C4-2B (cell line): Measurements from ENCODE around the gene PCLO.

Source experiments
- H3K27ac ChIP-seq: fragments of 450-650 bp; 2 replicates; pipeline ENCODE4 v1.5.1; 2017
- ZFX ChIP-seq: fragments of 450-650 bp; IDR thresholded peaks from 2 replicates; pipeline ENCODE4 v1.6.1; 2017
- TF ChIP-seq, protein P1 (sequence below): fragments of 450-650 bp; conservative IDR thresholded peaks from 2 replicates; pipeline ENCODE4 v1.5.1; 2017; ENCODE audit warnings: mild to moderate bottlenecking

PCLO gene

DNA sequence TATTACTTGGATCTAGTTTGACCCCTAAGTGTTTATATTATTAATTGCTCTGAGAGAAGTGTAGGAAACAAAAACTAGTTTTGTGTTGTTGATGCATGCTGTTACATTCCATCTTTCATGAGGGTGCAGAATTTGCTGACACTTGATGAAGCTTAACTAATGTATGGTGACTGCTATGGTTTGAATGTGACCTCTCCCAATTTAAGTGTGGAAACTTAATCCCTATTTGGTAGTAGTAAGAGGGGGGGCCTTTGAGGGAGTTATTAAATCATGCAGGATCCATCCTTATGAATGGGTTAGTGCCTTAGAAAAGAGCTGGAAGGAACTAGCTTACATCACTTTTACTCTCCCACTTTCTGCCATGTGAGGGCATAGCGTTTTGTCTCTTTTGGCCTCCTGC, 142.5 kb downstream of the PCLO start:
- no peak for TF ChIP-seq ZFX
- TF ChIP-seq, protein P1, sequence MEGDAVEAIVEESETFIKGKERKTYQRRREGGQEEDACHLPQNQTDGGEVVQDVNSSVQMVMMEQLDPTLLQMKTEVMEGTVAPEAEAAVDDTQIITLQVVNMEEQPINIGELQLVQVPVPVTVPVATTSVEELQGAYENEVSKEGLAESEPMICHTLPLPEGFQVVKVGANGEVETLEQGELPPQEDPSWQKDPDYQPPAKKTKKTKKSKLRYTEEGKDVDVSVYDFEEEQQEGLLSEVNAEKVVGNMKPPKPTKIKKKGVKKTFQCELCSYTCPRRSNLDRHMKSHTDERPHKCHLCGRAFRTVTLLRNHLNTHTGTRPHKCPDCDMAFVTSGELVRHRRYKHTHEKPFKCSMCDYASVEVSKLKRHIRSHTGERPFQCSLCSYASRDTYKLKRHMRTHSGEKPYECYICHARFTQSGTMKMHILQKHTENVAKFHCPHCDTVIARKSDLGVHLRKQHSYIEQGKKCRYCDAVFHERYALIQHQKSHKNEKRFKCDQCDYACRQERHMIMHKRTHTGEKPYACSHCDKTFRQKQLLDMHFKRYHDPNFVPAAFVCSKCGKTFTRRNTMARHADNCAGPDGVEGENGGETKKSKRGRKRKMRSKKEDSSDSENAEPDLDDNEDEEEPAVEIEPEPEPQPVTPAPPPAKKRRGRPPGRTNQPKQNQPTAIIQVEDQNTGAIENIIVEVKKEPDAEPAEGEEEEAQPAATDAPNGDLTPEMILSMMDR, result no peak
- no peak overlapping the region for H3K27ac ChIP-seq

DNA sequence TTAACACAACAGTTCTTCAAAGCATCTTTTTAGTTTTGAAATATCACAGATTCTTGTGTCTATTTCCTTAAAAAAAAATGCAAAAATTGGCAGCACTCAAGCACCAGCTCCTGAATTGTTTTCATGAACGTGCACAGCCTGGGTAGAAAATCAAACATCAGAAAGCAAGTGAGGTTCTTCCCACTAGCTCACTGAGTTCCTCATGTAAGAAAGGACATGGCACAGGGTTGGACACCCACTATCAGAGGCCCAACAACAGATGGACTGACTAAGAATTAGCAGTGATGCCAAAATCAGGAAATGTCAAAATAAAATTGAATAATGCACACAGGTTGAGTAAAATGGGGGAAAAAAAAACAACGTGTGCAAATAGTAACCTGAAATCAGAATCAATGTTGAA, 146.8 kb downstream of the PCLO start:
- H3K27ac ChIP-seq, result no peak overlapping the region
- TF ChIP-seq ZFX, result no peak
- TF ChIP-seq, protein P1, result no peak

DNA sequence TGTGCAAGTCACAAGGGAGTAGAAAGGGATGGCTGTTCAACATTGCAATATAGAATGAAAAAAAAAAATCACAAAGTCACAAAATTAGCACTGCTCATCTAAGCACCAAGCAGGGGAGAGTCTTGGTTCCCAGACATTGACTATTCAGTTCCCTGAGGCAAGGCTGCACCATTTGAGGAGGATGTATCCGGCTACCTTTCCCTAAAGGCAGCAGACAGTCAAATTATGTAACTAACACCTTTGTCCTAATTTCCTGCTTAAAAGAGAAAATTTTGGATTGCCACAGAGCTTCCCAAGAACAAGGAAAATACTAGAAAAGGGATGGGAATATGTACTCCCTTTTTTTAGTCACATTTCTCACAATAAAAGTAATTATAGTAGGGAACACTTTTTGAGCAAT, 148.1 kb downstream of the PCLO start:
- no peak overlapping the region for H3K27ac ChIP-seq
- no peak for TF ChIP-seq ZFX
- TF ChIP-seq, protein P1, result no peak

DNA sequence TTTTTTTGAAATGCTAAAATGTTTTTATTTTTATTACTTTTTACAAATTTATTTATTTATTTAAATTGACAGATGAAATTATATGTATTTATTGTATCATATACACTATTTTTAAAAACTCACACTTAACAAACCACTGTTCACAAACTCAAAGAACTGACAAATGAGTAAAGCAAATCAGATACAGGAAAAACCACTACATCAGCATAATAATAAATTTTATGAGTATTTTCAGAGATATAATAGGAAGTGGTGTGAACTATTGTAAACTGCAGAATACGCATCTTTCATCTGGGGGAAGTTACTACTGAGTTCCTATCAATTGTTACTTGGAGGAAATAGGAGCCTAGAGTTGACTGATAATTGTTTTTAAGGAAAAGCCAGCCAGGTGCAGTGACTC, 150.7 kb downstream of the PCLO start:
- H3K27ac ChIP-seq, result no peak overlapping the region
- no peak for TF ChIP-seq ZFX
- TF ChIP-seq, protein P1, result no peak

DNA sequence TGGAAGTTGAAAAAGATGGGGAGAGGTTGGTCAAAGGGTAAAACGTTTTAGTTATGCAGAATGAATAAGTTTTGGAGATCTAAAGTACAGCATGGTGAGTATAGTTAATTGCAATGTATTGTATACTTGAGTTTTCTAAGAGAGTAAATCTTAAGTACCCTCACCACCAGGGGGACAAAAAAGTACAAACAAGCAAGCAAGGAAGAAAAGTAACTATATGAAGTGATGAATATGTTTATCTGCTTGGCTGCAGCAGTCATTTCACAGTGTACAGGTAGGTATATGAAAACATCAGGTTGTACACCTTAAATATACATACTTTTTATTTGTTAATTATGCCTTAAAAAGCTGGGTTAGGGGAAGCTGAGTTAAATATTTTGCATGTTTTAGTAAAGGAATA, 157.3 kb downstream of the PCLO start:
- H3K27ac ChIP-seq, result no peak overlapping the region
- no peak for TF ChIP-seq ZFX
- TF ChIP-seq, protein P1, result peak; percentile 50

DNA sequence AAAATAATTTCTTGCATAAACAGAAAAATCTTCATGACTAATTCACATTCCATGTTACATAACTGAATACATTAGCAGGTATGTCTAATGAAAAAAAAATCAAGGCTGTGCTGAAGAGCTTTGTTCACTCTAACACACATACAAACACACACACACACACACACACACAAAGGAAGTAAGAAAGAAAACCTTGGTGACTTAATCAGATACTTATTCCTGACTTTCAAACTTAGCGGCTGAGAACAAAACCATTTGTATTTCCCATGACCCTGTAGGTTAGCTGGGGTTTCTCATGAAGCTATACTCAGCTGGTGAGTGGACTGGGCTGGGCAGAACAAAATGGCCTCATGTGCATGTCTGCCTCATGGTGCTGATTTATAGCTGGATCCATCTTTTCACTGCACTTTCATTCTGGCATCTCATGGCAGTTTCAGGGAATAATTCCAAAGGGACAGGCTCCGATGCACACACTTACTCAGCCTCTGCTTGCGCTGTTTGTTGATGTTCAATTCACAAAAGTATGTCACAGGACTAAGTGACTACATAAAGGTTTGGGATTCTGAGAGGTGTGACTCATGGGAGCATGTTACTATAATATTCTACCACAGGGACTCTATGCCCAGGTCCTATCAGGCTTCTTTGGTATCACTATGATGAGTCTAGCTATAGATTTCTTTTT, 161.2 kb downstream of the PCLO start:
- H3K27ac ChIP-seq, result no peak overlapping the region
- TF ChIP-seq ZFX, result no peak
- TF ChIP-seq, protein P1, result no peak

DNA sequence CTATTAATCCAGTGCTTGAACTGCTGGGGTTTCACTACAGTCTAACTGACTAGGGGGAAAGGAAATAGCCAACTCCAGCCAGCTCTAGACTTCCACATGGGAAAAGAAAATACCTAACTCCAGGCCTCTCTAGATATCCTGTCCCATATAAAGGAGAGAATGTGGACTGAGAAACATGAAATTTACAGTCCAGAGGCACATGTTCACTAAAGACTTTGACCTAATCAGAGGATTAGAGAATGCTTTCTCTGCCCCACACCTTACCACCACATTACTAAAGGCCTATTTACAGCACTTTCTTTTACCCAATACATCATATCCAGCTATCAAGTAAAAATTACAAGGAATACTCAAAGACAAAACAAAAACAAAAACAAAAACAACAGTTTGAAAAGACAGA, 164.2 kb downstream of the PCLO start:
- no peak for TF ChIP-seq ZFX
- TF ChIP-seq, protein P1, result no peak
- no peak overlapping the region for H3K27ac ChIP-seq
